Measurements from ENCODE around the gene KASH5.
A peak's percentile ranks its signal among the peaks of the same experiment; 100 is the strongest.
"Not testable (repeated sequence)": the region's sequence is repeated elsewhere in the genome, so short reads cannot be mapped to it uniquely, and the experiment has no call there.

Gene KASH5

DNA sequence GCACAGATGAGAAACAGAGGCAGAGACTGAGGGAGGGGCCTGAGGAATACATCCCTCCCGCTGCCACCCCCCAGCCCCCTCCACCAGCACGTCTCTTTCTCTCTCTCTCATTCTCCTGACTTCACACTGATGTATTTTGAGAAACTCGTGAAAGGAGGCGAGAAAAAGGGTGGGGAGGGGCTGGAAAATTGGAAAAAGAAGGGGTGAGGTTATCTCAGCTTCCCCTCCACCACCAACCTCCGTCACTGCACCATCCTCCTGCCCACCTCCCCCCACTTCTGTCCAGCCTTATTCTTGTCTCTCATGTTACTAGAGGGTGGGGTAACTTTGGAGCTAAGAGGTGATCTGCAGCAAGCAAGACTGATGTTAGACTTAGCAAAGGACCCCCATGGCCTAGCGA lies 51.8 kb downstream of the KASH5 start:
- no peak for DNase-seq

DNA sequence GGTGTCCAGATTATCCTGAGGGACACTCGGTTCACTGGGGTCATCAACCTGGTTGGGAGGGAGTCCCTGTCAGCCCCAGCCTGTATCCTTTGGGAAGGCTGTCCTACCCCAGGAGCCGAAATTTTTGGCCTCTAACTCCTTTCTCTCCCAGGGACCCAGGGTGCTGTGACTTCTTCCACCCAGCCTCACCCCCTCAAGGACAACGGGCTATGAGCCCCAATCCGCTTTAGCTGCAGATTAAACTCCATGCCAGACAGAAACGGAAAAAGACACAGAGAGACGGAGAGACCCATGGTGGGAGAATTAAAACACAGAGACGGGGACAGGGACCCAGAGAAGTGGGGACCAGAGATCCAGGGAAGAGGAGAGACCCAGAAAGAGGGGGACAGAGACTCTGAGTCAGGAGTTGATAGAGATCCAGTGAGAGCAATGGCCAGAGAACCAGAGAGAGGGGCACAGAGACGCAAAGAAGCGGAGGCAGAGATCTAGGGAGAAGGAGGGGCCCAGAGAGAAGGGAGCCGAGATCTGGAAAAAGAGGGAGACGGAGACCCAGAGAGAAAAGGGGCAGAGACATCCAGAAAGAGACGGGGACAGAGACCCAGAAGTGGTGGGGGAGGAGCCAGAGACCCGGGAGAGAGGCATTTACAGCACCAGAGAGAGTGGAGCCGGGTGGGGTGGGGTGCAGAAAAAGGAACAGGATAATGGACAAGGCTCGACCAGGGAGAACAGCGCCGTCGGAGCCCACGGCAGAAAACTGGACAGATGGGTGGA lies 52.6 kb downstream of the KASH5 start:
- no peak for DNase-seq

DNA sequence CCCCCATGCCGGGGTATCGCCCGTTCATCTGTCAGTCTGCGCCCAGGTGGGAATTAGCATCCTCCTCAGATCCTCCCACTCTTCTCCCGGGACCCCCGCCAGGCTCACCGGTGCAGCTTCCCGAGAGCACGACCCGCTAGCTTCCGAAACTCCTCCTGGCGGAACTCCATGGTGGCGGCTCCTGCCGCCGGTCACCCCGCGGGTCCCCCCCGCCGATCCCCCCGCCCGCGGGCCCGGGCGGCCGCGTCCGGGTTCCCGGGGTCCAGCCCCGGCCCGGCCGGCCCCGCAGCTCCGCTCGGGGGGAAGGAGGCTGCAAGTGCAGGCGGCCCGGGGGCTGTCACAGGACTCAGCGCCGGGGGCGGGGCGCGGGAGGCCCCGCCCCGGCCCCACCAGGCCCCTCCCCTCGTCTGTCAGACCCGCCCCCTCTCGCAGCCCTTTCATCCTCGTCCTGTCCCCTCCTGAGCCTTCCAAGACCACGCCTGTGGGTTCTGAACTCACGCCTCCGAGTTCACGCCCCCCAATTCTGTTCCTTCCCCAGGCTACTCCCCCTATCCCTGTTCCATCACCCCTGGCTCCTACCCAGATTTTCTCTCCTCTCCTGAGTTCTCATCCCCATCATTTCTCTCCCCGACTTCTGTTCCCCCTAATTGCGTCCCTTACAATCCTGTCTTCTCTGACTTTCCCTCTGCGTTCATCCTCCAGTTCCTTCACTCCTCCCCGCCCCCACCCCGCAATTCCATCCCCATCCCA lies 53.3 kb downstream of the KASH5 start, which contains the start of gene SLC17A7:
TSS of gene SLC17A7 (minus strand) at position 318 of the 750 bp plus-strand sequence. CDS start at position 170, 148 bp downstream.
- peak; percentile 37 to 43 for DNase-seq

DNA sequence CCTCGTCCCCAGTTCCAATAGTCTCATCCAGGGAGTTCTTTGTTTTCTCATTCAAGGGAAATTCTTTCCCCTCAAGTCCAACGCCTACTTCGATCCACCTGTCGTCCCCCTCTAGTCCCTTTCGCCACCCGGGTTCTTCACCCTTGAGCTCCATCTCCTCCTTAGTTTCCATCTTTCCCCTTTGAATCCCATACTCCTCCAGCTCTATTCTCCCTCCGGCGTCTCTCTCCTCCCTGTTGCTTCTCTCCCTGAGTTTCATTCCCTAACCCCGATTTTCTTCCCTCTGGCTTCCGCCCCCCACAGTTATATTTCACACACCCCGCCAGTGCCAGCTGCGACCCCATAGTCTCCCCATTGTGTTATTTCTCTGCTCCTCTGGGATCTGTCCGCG lies 53.9 kb downstream of the KASH5 start:
- no peak for DNase-seq

DNA sequence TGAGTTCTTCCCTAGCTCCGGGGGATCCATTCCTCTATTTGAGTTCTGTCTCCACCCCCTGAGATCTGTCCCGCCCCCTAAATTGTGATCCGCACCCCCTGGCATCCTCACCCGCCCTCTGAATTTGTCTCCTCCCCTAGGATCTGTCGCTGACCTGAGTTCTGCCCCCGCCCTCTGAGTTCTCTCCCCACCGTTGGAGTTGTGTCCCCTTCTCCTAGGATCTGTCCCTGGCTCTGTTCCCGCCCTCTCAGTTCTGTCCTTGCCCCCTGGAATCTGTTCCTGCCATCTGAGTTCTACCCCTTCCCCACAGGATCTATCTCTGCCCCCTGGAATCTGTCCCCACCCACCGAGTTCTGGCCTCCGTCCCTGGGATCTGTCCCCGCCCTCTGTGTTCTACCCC lies 54.3 kb downstream of the KASH5 start:
- DNase-seq, result no peak

DNA sequence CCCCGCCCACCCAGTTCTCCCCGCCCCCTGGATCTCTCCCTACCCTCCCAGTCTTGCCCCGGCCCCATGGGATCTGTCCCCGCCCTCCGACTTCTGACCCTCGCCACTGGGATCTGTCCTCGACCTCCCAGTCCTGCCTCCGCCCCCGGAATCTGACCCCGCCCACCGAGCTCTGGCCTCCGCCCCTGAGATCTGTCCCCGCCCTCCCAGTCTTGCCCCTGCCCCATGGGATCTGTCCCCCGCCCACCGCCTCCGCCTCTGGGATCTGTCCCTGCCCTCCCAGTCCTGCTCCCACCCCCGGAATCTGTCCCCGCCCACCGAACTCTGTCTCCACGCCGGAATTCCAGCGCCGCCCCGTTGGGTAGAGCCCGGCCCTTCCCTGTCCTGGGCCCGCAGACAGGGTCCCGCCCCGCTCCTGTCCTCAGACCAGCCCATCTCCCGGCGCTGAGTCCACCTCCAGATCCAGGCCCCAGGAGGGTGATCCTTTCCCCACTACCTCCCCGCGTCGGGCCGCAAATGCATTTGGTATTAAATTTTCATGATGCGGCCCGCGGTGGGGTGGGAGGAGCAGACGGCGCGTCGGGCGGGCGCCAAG lies 54.8 kb downstream of the KASH5 start:
- DNase-seq, result peak; percentile 43 to 52

DNA sequence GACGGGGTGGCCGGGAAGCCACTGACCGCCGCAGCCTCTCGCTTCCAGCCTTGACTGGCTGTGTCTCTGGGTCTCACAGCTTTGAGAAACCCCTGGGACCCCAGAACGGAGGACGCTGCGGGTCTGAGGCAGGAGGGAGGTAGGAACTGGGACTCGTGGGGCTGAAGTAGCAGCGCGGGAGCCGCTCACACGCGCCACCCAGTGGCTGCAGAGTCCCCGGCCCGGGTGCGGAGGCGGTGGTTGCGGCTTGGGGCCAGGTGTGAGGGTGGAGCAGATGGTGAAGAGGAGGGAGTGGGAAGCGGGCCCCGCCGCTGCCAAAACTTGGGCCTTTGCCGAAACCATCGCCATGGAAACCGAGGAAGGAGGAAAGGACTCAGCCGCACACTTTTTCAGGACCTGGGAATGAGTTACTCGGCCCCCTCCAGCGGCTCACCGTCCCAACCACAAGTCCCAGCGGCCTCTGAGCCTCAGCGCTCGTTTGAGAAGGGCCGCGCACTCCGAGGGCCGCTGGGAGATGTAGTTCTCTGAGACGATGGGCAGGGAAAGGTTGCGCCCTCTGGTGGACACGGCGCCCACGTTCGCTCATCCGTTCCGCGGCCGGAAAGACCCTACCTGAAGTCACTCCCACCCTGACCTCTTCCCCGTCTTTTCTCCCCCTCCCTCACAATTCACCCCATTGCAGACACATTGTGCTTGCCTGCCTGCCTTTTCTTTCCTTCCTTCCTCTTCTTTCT lies 55.5 kb downstream of the KASH5 start:
- DNase-seq, result peak; percentile 92

DNA sequence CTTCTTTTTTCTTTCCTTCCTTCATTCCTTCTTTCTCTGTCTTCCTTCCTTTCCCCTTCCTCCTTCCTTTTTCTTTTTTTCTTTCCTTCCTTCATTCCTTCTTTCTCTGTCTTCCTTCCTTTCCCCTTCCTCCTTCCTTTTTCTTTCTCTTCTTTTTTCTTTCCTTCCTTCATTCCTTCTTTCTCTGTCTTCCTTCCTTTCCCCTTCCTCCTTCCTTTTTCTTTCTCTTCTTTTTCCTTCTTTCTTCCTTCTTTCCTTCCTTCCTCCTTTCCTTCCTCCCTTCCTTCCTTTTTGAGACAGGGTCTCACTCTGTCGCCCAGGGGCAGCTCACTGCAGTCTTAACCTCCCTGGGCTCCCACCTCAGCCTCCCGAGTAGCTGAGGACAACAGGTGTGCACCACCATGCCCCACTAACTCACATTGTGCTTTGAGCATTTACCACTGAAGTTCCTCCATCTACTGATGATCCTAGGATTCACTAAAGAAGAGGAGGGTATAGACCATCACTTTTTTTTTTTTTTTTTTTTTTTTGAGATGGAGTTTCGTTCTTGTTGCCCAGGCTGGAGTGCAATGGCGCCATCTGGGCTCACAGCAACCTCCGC lies 56.2 kb downstream of the KASH5 start:
- not testable (repeated sequence) for DNase-seq

DNA sequence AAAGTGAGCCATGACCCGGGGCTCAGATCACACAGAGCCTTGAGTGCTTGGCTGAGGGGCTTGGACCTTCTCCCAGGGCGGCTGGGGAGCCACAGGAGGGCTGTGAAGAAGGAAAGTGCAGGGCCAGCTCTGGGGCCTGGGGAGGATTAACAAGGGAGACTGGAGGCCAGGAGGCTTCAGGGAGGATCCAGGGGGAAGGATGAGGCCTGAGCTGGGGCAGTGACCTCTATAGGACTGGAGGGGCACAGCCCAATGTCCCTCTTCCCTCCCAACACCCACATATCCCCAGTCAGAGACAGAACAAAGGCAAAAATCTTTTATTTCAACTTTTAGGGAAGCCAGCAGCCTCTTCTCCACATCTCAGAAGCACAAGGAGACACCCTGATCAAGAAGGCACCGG lies 57.9 kb downstream of the KASH5 start:
- no peak for DNase-seq

DNA sequence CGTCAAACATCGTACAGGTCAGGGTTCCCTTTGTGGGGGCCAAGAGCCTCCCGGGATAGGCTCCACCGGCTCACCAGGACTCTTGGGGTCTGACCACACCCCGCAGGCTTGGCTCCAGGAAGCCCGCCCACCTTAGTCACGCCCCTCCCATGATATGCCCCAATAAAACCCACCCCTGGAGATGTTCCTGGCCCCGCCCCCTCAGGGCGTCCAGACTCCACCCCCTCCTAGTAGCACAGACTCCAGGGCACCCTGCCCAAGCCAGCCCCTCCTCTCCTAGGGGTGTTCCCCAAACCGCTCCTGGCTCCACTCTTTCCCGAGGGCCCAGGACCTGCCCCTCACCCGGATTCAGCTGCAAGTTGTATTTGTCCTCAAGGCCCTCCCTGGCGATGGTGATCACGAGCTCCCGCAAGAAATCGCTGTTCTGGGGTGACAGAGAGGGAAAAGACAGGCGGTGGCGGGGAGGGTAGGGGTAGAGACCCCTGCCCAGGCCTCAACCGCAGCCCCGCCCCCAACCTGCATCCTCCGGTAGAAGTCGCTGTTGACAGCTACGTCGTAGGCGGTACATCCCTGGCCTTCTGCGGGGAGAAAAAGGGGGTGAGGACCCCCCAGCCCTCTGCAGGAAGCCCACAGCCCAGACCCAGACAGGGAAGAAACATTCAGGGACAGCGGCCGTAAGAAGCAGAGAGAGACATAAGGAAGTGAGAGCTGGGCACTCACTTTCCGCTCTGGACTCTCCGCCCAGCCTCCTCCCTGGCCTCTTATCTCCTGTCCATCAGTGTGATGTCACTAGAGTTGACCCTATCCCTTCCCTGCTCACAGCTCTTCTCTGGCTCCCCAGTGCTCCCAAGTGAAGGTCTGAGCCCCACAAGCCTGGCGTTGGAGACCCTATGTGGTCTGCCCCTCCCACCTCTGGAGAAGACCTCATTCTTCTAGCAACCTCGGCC lies 59.7 kb downstream of the KASH5 start:
- no peak for DNase-seq

DNA sequence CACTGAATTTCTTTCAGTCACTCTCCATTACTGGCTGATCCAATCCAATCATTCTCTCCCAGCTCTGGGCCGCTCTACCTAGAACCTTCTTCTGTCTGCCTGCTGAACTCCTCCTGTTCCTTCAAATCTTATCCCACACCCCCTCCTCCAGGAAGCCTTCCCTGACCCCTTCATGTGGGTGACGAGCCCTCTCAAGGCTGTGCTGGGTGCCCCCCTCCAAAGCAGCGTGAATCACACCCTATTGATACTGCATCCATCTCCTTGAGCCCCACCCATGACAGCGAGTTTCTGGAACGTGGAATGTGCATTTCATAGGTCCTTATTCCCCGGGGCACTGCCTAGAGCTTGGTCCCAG lies 60.4 kb downstream of the KASH5 start:
- DNase-seq, result no peak

DNA sequence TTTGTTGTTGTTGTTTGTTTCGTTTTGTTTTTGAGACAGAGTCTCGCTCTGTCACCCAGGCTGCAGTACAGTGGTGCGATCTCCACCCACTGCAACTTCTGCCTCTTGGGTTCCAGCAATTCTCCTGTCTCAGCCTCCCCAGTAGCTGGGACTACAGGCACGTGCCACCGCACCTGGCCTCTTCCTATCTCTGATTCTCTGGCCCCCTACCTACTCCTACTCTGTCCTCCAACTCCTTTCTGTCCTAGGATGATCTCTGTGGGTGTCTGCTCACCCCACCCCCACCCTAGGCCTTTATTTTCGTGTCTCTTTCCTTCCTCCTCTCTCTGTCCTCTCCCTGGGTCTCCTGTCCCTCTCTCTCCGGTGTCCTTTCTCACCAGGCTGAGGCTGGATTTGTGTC lies 62.4 kb downstream of the KASH5 start:
- DNase-seq, result no peak

DNA sequence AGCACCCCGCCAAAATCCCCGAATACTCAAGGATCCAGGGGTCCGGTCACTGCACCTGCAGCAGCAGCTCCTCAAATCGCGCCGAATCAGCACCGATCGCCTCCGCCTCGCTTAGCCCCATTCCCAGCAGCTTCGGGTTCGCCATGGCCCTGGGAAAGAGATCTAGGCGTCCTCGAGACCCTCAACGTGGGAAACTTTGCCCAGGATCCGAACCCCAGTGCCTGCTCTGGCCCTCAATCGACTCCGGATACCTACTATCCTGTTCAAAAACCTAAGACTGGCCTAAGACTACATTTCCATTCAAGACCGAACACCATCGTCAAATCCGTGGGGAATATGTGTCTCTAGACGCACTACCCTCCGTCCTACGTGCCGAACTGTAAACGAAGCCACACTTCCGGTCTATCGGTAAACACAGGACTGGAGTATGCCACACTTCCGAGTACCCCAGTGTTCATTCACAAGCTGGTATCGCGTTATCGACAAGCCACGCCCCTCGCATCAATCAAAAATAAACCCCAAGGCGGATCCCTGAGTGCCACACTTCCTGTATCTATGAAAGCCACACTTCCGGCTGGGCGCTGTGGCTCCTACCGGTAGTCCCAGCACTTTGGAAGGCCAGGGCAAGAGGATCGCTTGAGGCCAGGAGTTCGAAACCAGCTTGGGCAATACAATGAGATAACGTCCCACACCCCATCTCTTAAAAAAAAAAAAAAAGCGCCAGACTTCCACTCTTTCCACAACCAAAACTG lies 63.6 kb downstream of the KASH5 start, which contains the start of gene PIH1D1:
TSS of gene PIH1D1 (minus strand) at position 385 of the 752 bp plus-strand sequence. CDS start at position 145, 240 bp downstream.
- peak; percentile 94 to 95 for DNase-seq

DNA sequence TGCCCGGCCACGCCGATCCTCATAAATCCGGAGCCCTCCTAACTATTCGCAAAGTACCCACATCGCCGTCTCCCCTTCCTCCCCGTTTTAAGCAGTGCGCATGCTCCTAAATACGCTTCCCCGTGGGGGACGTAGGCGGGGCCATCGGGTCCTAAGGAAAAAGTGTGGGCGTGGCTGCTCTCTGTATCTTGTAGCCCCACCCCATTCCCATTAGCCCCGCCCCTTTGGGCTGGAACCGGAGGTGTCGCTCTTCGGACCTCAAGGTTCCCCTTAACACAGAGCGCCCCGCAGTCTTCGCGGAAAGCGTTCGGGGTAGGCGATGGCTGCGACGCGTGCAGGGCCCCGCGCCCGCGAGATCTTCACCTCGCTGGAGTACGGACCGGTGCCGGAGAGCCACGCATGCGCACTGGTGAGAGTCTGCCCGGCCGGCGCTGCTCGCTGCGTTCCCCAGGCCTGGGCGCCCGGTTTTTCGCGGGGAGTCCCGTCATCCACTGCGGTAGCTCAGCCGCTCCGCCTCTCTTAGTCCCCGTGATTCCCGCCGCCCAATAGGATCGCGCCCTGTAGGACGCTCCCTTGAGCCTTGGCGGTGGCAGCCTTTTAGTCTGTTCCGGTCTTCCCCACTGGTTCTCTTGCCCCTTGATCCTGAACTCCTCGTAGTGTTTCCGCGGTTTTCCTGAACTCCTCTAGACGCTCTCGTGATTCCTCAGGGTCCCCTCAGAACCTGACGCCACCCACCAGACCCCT lies 65.1 kb downstream of the KASH5 start, which contains the start of gene ALDH16A1:
TSS of gene ALDH16A1 (plus strand) at position 213 of the 744 bp plus-strand sequence. CDS start at position 320, 107 bp downstream.
- peak; percentile 95 to 98 for DNase-seq

DNA sequence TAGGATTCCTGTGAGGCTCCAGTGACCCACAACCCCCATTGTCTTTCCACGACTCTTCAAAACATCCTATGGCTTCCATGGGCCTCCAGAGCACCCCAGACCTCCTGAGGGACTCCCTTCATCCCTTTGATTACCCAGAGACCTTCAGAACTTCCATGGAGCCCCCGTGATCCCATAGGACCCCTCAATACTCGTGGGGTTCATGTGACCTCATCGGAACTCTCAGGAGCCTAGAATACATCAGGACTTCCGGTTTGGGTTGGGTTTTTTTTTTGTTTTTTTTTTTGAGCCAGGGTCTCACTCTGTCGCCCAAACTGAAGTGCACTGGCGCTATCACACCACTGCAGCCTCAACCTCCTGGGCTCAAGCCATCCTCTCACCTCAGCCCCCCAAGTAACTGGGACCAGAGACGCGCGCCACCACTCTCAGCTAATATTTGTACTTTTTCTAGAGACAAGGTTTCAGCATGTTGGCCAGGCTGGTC lies 65.8 kb downstream of the KASH5 start:
- DNase-seq, result no peak

DNA sequence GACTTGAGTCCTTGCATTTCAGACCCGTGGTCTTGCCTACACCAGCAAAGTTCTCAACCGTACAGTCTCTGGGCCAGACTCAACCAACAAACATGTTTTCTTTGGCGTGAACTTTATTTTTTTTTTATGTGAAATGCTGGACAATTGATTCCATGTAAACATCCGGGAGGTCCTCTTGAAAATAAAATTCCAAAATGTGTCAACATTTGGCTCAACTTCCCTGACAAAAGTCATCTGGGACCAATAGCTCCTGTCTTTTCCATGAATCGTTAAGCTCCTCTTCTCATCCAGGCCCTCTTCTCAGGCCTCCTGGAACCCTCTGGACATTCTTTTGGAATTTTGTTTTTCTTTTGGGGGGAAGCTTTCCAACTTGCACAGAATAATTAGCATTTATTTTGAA lies 67.7 kb downstream of the KASH5 start:
- no peak for DNase-seq

DNA sequence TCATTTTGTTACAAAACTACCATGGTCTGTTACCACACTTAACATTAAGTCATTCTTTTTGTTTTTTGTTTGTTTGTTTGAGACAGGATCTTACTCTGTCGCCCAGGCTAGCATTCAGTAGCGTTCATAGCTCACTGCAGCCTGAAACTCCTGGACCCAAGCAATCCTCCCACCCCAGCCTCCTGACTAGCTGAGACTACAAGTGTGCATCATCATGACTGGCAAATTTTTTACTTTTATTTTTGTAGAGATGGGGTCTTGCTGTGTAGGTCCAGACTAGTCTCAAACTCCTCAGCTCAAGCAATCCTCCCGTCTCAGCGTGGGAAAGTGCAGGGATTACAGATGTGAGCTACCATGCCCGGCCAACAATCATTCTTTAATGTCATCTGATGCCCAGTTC lies 68.3 kb downstream of the KASH5 start:
- no peak for DNase-seq

DNA sequence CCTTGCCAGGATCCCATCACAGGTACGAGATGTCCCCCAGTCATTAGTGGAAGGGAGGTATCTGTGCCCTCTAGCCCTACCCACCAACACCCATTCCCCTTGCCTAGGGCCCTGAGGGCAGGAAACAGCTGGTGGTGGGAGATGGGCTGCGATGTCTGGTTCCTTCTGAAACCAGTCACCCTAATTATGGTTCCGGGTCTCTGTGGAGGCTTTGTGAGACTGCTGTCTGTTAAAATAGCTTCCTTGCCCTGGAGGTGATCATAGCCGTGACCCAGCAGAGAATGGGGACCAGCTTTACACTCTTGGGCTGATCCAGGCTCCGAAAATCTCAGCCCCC lies 70.5 kb downstream of the KASH5 start:
- DNase-seq, result no peak

DNA sequence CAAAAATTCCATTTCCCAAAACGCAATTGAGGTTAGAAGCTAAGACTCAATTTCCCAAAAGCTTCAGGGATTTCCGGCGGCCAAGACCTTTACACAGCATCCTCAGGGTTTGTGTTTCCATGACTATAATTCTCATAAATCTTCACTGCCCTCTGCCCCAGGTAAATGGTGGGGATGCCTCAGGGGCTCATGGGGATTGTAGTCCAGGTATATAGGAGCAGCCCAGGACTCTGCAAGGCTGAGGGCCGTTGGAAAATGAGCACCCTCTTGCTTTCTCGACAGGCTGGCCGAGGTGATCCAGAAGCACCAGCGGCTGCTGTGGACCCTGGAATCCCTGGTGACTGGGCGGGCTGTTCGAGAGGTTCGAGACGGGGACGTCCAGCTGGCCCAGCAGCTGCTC lies 71.3 kb downstream of the KASH5 start:
- DNase-seq, result no peak

DNA sequence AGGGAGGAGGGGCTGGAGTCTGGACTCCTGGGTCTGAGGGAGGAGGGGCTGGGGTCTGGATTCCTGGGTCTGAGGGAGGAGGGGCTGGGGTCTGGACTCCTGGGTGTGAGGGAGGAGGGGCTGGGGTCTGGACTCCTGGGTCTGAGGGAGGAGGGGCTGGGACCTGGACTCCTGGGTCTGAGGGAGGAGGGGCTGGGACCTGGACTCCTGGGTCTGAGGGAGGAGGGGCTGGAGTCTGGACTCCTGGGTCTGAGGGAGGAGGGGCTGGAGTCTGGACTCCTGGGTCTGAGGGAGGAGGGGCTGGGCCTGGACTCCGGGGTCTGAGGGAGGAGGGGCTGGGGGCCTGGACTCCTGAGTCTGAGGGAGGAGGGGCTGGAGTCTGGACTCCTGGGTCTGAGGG lies 73.1 kb downstream of the KASH5 start:
- DNase-seq, result not testable (repeated sequence)
